WTC11 (cell line): ENCODE data around the gene TERB2.
"Not testable (repeated sequence)": the region's sequence is repeated elsewhere in the genome, so short reads cannot be mapped to it uniquely, and the experiment has no call there.

ENCODE experiments used
- ATF6 ChIP-seq: sonication (generic); formaldehyde crosslinking; IDR thresholded peaks from 2 replicates; pipeline ENCODE4 v1.8.1; 2023; ENCODE audit warnings: mild to moderate bottlenecking, missing genetic modification reagents
- CTCF ChIP-seq: fragments of 200-600 bp; IDR thresholded peaks from 2 replicates; pipeline ENCODE4 v1.8.0; 2022; ENCODE audit warnings: antibody characterized with exemption
- ELF4 ChIP-seq: sonication (generic); formaldehyde crosslinking; IDR thresholded peaks from 2 replicates; pipeline ENCODE4 v1.8.1; 2022; ENCODE audit warnings: low read depth, mild to moderate bottlenecking, moderate library complexity, missing genetic modification reagents
- HMGXB4 ChIP-seq: sonication (generic); formaldehyde crosslinking; IDR thresholded peaks from 2 replicates; pipeline ENCODE4 v1.8.1; 2023; ENCODE audit warnings: mild to moderate bottlenecking, moderate library complexity, missing genetic modification reagents
- RELA ChIP-seq: sonication (generic); formaldehyde crosslinking; IDR thresholded peaks from 2 replicates; pipeline ENCODE4 v1.8.1; 2022; ENCODE audit warnings: missing genetic modification reagents, mild to moderate bottlenecking, borderline replicate concordance
- SP1 ChIP-seq: sonication (generic); formaldehyde crosslinking; conservative IDR thresholded peaks from 2 replicates; pipeline ENCODE4 v1.8.1; 2022; ENCODE audit warnings: missing genetic modification reagents
- STAT6 ChIP-seq: sonication (generic); formaldehyde crosslinking; conservative IDR thresholded peaks from 2 replicates; pipeline ENCODE4 v1.8.1; 2023; ENCODE audit warnings: mild to moderate bottlenecking, low read depth, missing genetic modification reagents, moderate library complexity
- TP53 ChIP-seq: sonication (generic); formaldehyde crosslinking; IDR thresholded peaks from 2 replicates; pipeline ENCODE4 v1.8.1; 2023; ENCODE audit warnings: mild to moderate bottlenecking, missing genetic modification reagents
- ZNF263 ChIP-seq: sonication (generic); formaldehyde crosslinking; IDR thresholded peaks from 2 replicates; pipeline ENCODE4 v1.8.1; 2022; ENCODE audit warnings: low read depth, mild to moderate bottlenecking, moderate library complexity, missing genetic modification reagents

- not testable (repeated sequence) for TF ChIP-seq ATF6; CTCF; RELA (CRISPR knock-in tag); STAT6 (CRISPR knock-in tag); TP53; HMGXB4 (CRISPR knock-in tag); ELF4 (CRISPR knock-in tag); SP1 (CRISPR knock-in tag); ZNF263
Measured at GRCh38 chr15:45024649-45025048, 68.2 kb downstream of the TERB2 start.
